WTC11 (cell line): ENCODE results near the gene RPL36AL. TPM values are rescaled to one million over a fixed set of nuclear protein-coding genes. Genes with fewer than 3 reads are reported as not detected.

ENCODE experiments used
- ATF6 ChIP-seq: sonication (generic); formaldehyde crosslinking; IDR thresholded peaks from 2 replicates; pipeline ENCODE4 v1.8.1; 2023; ENCODE audit warnings: mild to moderate bottlenecking, missing genetic modification reagents
- CBFB ChIP-seq: sonication (generic); formaldehyde crosslinking; IDR thresholded peaks from 2 replicates; pipeline ENCODE4 v1.8.1; 2022; ENCODE audit warnings: mild to moderate bottlenecking, low read depth, missing genetic modification reagents
- CREB1 ChIP-seq: sonication (generic); formaldehyde crosslinking; IDR thresholded peaks from 2 replicates; pipeline ENCODE4 v1.8.0; 2023; ENCODE audit warnings: mild to moderate bottlenecking, missing genetic modification reagents
- EMX1 ChIP-seq: fragments of 250-450 bp; sonication (Bioruptor Pico); IDR thresholded peaks from 2 replicates; pipeline ENCODE4 v1.8.0; 2021; ENCODE audit warnings: mild to moderate bottlenecking
- FOXK1 ChIP-seq: sonication (generic); formaldehyde crosslinking; IDR thresholded peaks from 2 replicates; pipeline ENCODE4 v1.8.0; 2022; ENCODE audit warnings: mild to moderate bottlenecking, moderate library complexity, missing genetic modification reagents
- FOXP1 ChIP-seq: sonication (generic); formaldehyde crosslinking; IDR thresholded peaks from 2 replicates; pipeline ENCODE4 v1.8.0; 2022; ENCODE audit warnings: missing genetic modification reagents, mild to moderate bottlenecking, moderate library complexity, borderline replicate concordance
- GABPB1 ChIP-seq: sonication (generic); formaldehyde crosslinking; IDR thresholded peaks from 2 replicates; pipeline ENCODE4 v1.8.1; 2023; ENCODE audit warnings: mild to moderate bottlenecking, missing genetic modification reagents
- GRHL2 ChIP-seq: fragments of 250-450 bp; sonication (Bioruptor Pico); IDR thresholded peaks from 2 replicates; pipeline ENCODE4 v1.8.0; 2022; ENCODE audit warnings: mild to moderate bottlenecking, moderate library complexity; ENCODE audit not compliant: insufficient replicate concordance, severe bottlenecking
- GTF2I ChIP-seq: fragments of 250-450 bp; sonication (Bioruptor Pico); conservative IDR thresholded peaks from 2 replicates; pipeline ENCODE4 v1.4.0; 2021; ENCODE audit warnings: mild to moderate bottlenecking
- IRF2 ChIP-seq: sonication (generic); formaldehyde crosslinking; IDR thresholded peaks from 2 replicates; pipeline ENCODE4 v1.8.0; 2022; ENCODE audit warnings: low read depth, missing genetic modification reagents, borderline replicate concordance
- JAZF1 ChIP-seq: fragments of 250-450 bp; sonication (Bioruptor Pico); IDR thresholded peaks from 2 replicates; pipeline ENCODE4 v1.9.0; 2021; ENCODE audit warnings: moderate library complexity, mild to moderate bottlenecking, inconsistent platforms
- JUN ChIP-seq: sonication (generic); formaldehyde crosslinking; IDR thresholded peaks from 2 replicates; pipeline ENCODE4 v1.8.0; 2023; ENCODE audit warnings: mild to moderate bottlenecking, missing genetic modification reagents
- MAX ChIP-seq: sonication (generic); formaldehyde crosslinking; IDR thresholded peaks from 2 replicates; pipeline ENCODE4 v1.8.0; 2022; ENCODE audit warnings: mild to moderate bottlenecking, missing genetic modification reagents
- MLX ChIP-seq: sonication (generic); formaldehyde crosslinking; IDR thresholded peaks from 2 replicates; pipeline ENCODE4 v1.8.1; 2023; ENCODE audit warnings: mild to moderate bottlenecking, missing genetic modification reagents, moderate library complexity
- NFYB ChIP-seq: sonication (generic); formaldehyde crosslinking; conservative IDR thresholded peaks from 2 replicates; pipeline ENCODE4 v1.8.0; 2022; ENCODE audit warnings: low read depth, missing genetic modification reagents
- NR2C2 ChIP-seq: sonication (generic); formaldehyde crosslinking; IDR thresholded peaks from 2 replicates; pipeline ENCODE4 v1.8.0; 2022; ENCODE audit warnings: mild to moderate bottlenecking, missing genetic modification reagents
- OVOL2 ChIP-seq: fragments of 250-450 bp; sonication (Bioruptor Pico); IDR thresholded peaks from 2 replicates; pipeline ENCODE4 v1.9.0; 2021; ENCODE audit warnings: mild to moderate bottlenecking, borderline replicate concordance
- RORB ChIP-seq: fragments of 250-450 bp; sonication (Bioruptor Pico); IDR thresholded peaks from 2 replicates; pipeline ENCODE4 v1.9.0; 2021; ENCODE audit warnings: mild to moderate bottlenecking
- SMAD4 ChIP-seq: sonication (generic); formaldehyde crosslinking; IDR thresholded peaks from 2 replicates; pipeline ENCODE4 v1.8.0; 2022; ENCODE audit warnings: mild to moderate bottlenecking, missing genetic modification reagents
- TCF7 ChIP-seq: sonication (generic); formaldehyde crosslinking; IDR thresholded peaks from 2 replicates; pipeline ENCODE4 v1.8.0; 2022; ENCODE audit warnings: mild to moderate bottlenecking, low read depth, missing genetic modification reagents, moderate library complexity
- ZBTB21 ChIP-seq: sonication (generic); formaldehyde crosslinking; IDR thresholded peaks from 2 replicates; pipeline ENCODE4 v1.8.1; 2023; ENCODE audit warnings: mild to moderate bottlenecking, missing genetic modification reagents, borderline replicate concordance
- ZNF121 ChIP-seq: sonication (generic); formaldehyde crosslinking; IDR thresholded peaks from 2 replicates; pipeline ENCODE4 v1.8.0; 2023; ENCODE audit warnings: missing genetic modification reagents
- ZNF232 ChIP-seq: sonication (generic); formaldehyde crosslinking; IDR thresholded peaks from 2 replicates; pipeline ENCODE4 v1.8.0; 2022; ENCODE audit warnings: mild to moderate bottlenecking, missing genetic modification reagents
- ZNF423 ChIP-seq: fragments of 250-450 bp; sonication (Bioruptor Pico); IDR thresholded peaks from 2 replicates; pipeline ENCODE4 v2.1.2; 2022; ENCODE audit warnings: mild to moderate bottlenecking, moderate library complexity
- total RNA-seq: library from RNA; stranded (reverse); gene quantifications from 3 replicates; pipeline ENCODE4 v1.2.3, GENCODE V29; 2021
- TF ChIP-seq, protein P1 (sequence below): sonication (generic); formaldehyde crosslinking; IDR thresholded peaks from 2 replicates; pipeline ENCODE4 v1.8.1; 2023; ENCODE audit warnings: mild to moderate bottlenecking, moderate library complexity, missing genetic modification reagents
- TF ChIP-seq, protein P2 (sequence below): fragments of 250-450 bp; sonication (Bioruptor Pico); IDR thresholded peaks from 2 replicates; pipeline ENCODE4 v1.8.0; 2021; ENCODE audit warnings: mild to moderate bottlenecking
- TF ChIP-seq, protein P3 (sequence below): sonication (generic); formaldehyde crosslinking; IDR thresholded peaks from 2 replicates; pipeline ENCODE4 v1.8.0; 2023; ENCODE audit warnings: missing genetic modification reagents, mild to moderate bottlenecking, borderline replicate concordance
- TF ChIP-seq, protein P4 (sequence below): sonication (generic); formaldehyde crosslinking; IDR thresholded peaks from 2 replicates; pipeline ENCODE4 v1.8.1; 2022; ENCODE audit warnings: mild to moderate bottlenecking, missing genetic modification reagents, moderate library complexity, borderline replicate concordance

RPL36AL gene
- total RNA-seq, 1 experiment from 2014 or later, result 212 TPM

DNA sequence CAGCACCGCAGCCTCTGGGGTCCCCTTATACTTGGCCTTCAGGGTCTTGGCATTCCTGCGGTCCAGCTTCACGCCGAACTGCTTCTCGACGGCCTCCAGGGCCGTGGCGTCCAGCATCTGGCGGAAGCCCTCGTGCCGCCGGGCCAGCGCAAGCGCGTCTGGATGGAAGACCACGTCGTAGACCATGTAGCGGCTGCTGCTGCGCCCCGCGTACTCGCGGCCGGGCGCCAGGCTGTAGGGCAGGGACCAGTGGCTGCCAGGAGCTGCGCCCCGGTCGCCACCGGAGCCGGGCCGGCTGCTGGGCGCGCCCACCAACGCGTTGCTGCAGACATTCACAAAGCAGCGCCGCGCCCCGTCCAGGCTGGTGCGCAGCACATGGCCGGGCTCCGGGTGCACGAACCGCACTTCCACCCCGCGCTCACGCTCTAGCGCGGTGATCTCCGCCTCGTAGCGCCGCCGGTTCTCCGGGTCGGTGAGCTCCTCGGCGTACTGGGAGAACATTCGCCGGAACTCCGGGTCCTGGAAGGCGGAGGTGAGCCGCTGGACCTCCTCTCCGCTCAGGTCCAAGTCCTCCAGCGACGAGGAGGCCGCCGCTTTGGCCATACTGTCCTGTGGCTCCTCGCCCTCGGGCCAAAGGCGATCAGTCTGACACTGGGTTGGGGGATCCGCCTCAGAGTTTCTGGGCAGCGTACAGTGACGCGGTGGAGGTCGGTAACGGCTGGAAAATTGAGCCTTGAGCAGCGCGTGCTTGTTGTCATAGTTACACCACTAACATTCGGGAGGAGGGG, 14.3 kb upstream of the RPL36AL start, which contains the start of gene DNAAF2 (continued):
- peak; percentile 45 for TF ChIP-seq FOXP1
- TF ChIP-seq, protein P1, sequence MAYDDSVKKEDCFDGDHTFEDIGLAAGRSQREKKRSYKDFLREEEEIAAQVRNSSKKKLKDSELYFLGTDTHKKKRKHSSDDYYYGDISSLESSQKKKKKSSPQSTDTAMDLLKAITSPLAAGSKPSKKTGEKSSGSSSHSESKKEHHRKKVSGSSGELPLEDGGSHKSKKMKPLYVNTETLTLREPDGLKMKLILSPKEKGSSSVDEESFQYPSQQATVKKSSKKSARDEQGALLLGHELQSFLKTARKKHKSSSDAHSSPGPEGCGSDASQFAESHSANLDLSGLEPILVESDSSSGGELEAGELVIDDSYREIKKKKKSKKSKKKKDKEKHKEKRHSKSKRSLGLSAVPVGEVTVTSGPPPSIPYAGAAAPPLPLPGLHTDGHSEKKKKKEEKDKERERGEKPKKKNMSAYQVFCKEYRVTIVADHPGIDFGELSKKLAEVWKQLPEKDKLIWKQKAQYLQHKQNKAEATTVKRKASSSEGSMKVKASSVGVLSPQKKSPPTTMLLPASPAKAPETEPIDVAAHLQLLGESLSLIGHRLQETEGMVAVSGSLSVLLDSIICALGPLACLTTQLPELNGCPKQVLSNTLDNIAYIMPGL (CRISPR knock-in tag), result no peak
- TF ChIP-seq ZBTB21 (CRISPR knock-in tag), result no peak
- no peak for TF ChIP-seq GTF2I
- no peak for TF ChIP-seq GABPB1 (CRISPR knock-in tag)
- TF ChIP-seq JUN (CRISPR knock-in tag), result peak; percentile 36; the same call in 1 of the 2 replicates
- TF ChIP-seq ATF6 (CRISPR knock-in tag), result no peak
- no peak for TF ChIP-seq GRHL2 (CRISPR knock-in tag)
- no peak for TF ChIP-seq MLX (CRISPR knock-in tag)
- TF ChIP-seq ZNF121 (CRISPR knock-in tag), result no peak
- peak; percentile 41; the same call in 1 of the 2 replicates for TF ChIP-seq TCF7 (CRISPR knock-in tag)
- no peak; the same call in 1 of the 2 replicates for TF ChIP-seq FOXK1
- TF ChIP-seq NR2C2 (CRISPR knock-in tag), result no peak
- no peak for TF ChIP-seq IRF2 (CRISPR knock-in tag)
- TF ChIP-seq SMAD4, result no peak
- TF ChIP-seq NFYB (CRISPR knock-in tag), result no peak
- no peak for TF ChIP-seq JAZF1 (CRISPR knock-in tag)
- TF ChIP-seq, protein P2, sequence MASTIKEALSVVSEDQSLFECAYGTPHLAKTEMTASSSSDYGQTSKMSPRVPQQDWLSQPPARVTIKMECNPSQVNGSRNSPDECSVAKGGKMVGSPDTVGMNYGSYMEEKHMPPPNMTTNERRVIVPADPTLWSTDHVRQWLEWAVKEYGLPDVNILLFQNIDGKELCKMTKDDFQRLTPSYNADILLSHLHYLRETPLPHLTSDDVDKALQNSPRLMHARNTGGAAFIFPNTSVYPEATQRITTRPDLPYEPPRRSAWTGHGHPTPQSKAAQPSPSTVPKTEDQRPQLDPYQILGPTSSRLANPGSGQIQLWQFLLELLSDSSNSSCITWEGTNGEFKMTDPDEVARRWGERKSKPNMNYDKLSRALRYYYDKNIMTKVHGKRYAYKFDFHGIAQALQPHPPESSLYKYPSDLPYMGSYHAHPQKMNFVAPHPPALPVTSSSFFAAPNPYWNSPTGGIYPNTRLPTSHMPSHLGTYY (CRISPR knock-in tag), result no peak
- TF ChIP-seq, protein P3, sequence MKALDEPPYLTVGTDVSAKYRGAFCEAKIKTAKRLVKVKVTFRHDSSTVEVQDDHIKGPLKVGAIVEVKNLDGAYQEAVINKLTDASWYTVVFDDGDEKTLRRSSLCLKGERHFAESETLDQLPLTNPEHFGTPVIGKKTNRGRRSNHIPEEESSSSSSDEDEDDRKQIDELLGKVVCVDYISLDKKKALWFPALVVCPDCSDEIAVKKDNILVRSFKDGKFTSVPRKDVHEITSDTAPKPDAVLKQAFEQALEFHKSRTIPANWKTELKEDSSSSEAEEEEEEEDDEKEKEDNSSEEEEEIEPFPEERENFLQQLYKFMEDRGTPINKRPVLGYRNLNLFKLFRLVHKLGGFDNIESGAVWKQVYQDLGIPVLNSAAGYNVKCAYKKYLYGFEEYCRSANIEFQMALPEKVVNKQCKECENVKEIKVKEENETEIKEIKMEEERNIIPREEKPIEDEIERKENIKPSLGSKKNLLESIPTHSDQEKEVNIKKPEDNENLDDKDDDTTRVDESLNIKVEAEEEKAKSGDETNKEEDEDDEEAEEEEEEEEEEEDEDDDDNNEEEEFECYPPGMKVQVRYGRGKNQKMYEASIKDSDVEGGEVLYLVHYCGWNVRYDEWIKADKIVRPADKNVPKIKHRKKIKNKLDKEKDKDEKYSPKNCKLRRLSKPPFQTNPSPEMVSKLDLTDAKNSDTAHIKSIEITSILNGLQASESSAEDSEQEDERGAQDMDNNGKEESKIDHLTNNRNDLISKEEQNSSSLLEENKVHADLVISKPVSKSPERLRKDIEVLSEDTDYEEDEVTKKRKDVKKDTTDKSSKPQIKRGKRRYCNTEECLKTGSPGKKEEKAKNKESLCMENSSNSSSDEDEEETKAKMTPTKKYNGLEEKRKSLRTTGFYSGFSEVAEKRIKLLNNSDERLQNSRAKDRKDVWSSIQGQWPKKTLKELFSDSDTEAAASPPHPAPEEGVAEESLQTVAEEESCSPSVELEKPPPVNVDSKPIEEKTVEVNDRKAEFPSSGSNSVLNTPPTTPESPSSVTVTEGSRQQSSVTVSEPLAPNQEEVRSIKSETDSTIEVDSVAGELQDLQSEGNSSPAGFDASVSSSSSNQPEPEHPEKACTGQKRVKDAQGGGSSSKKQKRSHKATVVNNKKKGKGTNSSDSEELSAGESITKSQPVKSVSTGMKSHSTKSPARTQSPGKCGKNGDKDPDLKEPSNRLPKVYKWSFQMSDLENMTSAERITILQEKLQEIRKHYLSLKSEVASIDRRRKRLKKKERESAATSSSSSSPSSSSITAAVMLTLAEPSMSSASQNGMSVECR (CRISPR knock-in tag), result no peak; the same call in 1 of the 2 replicates
- TF ChIP-seq ZNF423 (CRISPR knock-in tag), result no peak
- no peak for TF ChIP-seq OVOL2 (CRISPR knock-in tag)
- TF ChIP-seq CBFB (CRISPR knock-in tag), result no peak
- TF ChIP-seq ZNF232, result peak; percentile 93; the same call in 1 of the 2 replicates
- TF ChIP-seq CREB1 (CRISPR knock-in tag), result no peak
- TF ChIP-seq RORB, result no peak
- peak; percentile 65; the same call in 1 of the 2 replicates for TF ChIP-seq EMX1 (CRISPR knock-in tag)
- TF ChIP-seq, protein P4, sequence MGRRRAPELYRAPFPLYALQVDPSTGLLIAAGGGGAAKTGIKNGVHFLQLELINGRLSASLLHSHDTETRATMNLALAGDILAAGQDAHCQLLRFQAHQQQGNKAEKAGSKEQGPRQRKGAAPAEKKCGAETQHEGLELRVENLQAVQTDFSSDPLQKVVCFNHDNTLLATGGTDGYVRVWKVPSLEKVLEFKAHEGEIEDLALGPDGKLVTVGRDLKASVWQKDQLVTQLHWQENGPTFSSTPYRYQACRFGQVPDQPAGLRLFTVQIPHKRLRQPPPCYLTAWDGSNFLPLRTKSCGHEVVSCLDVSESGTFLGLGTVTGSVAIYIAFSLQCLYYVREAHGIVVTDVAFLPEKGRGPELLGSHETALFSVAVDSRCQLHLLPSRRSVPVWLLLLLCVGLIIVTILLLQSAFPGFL (CRISPR knock-in tag), result 0 out of 2 replicates have a peak, but pooled peaks have one; percentile 30
- peak; percentile 42 for TF ChIP-seq MAX (CRISPR knock-in tag)
